Activated naive CD4-positive, alpha-beta T cell treated with anti-CD3 and anti-CD28 coated beads for 36 hours (primary cell): ENCODE results near the gene CHN1. TPM values are rescaled to one million over a fixed set of nuclear protein-coding genes. Genes with fewer than 3 reads are reported as not detected.

Experiments
- CTCF ChIA-PET: fragments of 350-600 bp; sonication (Branson Sonifier 250); formaldehyde crosslinking; loops from one replicate; lab custom pipeline; 2021; ENCODE audit warnings: antibody characterized with exemption; lab: Charles Lee
- DNase-seq: peaks from one replicate; pipeline ENCODE4 v3.0.0-alpha.2; 2020
- H3K27ac Mint-ChIP-seq: one replicate; pipeline ENCODE4 v1.8.0; 2021; ENCODE audit warnings: mild to moderate bottlenecking, mixed read lengths
- H3K27me3 Mint-ChIP-seq: one replicate; pipeline ENCODE4 v1.8.0; 2021; ENCODE audit warnings: low read depth, mixed read lengths
- H3K36me3 Mint-ChIP-seq: one replicate; pipeline ENCODE4 v1.8.0; 2021; ENCODE audit warnings: low read depth, mixed read lengths
- H3K4me1 Mint-ChIP-seq: one replicate; pipeline ENCODE4 v1.8.0; 2021; ENCODE audit warnings: low read depth, mixed read lengths
- H3K4me3 Mint-ChIP-seq: one replicate; pipeline ENCODE4 v1.8.0; 2021; ENCODE audit warnings: mild to moderate bottlenecking, moderate library complexity, mixed read lengths
- H3K9me3 Mint-ChIP-seq: one replicate; pipeline ENCODE4 v1.8.0; 2021; ENCODE audit warnings: mixed read lengths
- intact Hi-C: fragments of 100-400 bp; cut with micrococcal nuclease; formaldehyde crosslinking; loops from one replicate; pipeline ENCODE4 v1.15.1; 2023
- total RNA-seq, 2 experiments: library from RNA; stranded (reverse); gene quantifications; one replicate each; pipeline ENCODE4 v1.2.3, GENCODE V29; 2021

The CHN1 gene
- total RNA-seq, 2 experiments from 2014 or later, result 2.1 to 3.3 TPM

GRCh38 chr2:174846218-174846617 lies 159.0 kb downstream of the CHN1 start:
- DNase-seq, result no peak
- Mint-ChIP-seq H3K36me3 (no peaks in the 10 kb centered on the region), H3K27me3 (peaks cover 2% of the 10 kb centered on the region), H3K4me1 (peaks cover 21% of the 10 kb centered on the region), H3K27ac (no peak overlapping the region), H3K4me3 (no peak overlapping the region), H3K9me3 (no peaks in the 10 kb centered on the region)
- intact Hi-C loops, result no loop called here
- CTCF ChIA-PET, result no interaction called here

DNA sequence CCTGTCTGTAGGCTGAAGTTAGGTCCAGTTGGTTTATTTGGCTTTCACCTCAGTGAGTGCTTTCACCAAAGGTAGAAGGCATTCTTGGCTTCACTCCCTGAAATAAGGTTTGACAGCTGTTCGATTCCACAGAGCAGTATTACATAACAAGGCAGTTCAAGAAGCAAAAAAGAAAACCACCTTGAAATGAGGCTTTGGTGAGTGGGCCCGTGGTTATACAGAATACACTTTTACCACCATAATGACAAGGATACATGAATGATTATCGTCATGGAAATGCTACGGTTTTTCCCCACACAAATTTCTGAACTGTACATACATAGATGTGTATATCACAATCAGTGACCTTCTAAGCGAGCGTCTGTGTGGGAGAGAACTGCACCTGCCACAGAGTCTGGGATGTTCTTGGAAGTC lies 160.9 kb downstream of the CHN1 start:
- intact Hi-C loops, result loop anchor here (1.0 kb wide), 1 partner anchor 9 kb away; no protein-coding TSS in a partner anchor
- DNase-seq, result no peak
- Mint-ChIP-seq H3K27me3 (peaks cover 2% of the 10 kb centered on the region), H3K9me3 (no peaks in the 10 kb centered on the region), H3K4me1 (peaks cover 21% of the 10 kb centered on the region), H3K4me3 (no peak overlapping the region), H3K27ac (no peak overlapping the region), H3K36me3 (no peaks in the 10 kb centered on the region)
- CTCF ChIA-PET, result interaction anchor here (0.9 kb wide), 1 partner anchor 407 kb away, joined by 3 read pairs; no protein-coding TSS in a partner anchor

DNA sequence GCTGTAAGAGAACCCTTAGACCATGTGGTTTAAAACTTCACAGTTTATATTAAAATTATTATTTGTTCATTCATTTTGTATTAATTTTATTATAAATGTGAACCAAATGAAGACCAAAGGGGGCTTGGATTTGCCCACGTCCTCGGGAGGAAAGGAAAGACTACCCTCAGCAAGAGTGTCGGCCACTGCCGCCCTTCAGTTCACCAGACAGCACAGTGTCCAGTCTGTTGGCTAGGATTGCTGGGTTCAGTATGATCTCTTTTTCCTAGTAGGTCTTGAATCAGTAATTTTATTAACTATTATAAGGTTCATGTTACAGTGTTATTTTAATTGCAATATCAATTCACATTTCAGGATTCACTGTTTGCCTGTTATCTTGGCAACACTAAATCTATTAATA lies 162.7 kb downstream of the CHN1 start:
- CTCF ChIA-PET, result interaction anchor here (0.9 kb wide), 1 partner anchor 46 kb away, joined by 3 read pairs; no protein-coding TSS in a partner anchor
- Mint-ChIP-seq H3K4me3 (no peak overlapping the region), H3K27ac (no peak overlapping the region), H3K4me1 (peaks cover 15% of the 10 kb centered on the region), H3K9me3 (no peaks in the 10 kb centered on the region), H3K27me3 (peaks cover 2% of the 10 kb centered on the region), H3K36me3 (no peaks in the 10 kb centered on the region)
- DNase-seq, result no peak
- intact Hi-C loops, result no loop called here

- H3K27ac Mint-ChIP-seq, result no peak overlapping the region
- intact Hi-C loops, result no loop called here
- CTCF ChIA-PET, result no interaction called here
- no peak for DNase-seq
- H3K9me3 Mint-ChIP-seq, result no peaks in the 10 kb centered on the region
- peaks cover 9% of the 10 kb centered on the region for H3K4me1 Mint-ChIP-seq
- no peaks in the 10 kb centered on the region for H3K36me3 Mint-ChIP-seq
- H3K27me3 Mint-ChIP-seq, result peaks cover 2% of the 10 kb centered on the region
- no peak overlapping the region for H3K4me3 Mint-ChIP-seq
Observed at GRCh38 chr2:174841936-174842335, 163.2 kb downstream of the CHN1 start.

- no peaks in the 10 kb centered on the region for H3K36me3 Mint-ChIP-seq
- no peak overlapping the region for H3K27ac Mint-ChIP-seq
- H3K27me3 Mint-ChIP-seq, result peaks cover 2% of the 10 kb centered on the region
- peaks cover 8% of the 10 kb centered on the region for H3K4me1 Mint-ChIP-seq
- H3K4me3 Mint-ChIP-seq, result no peak overlapping the region
- intact Hi-C loops, result no loop called here
- CTCF ChIA-PET, result no interaction called here
- no peaks in the 10 kb centered on the region for H3K9me3 Mint-ChIP-seq
- DNase-seq, result no peak
Observed at GRCh38 chr2:174841350-174841749, 163.8 kb downstream of the CHN1 start.

DNA sequence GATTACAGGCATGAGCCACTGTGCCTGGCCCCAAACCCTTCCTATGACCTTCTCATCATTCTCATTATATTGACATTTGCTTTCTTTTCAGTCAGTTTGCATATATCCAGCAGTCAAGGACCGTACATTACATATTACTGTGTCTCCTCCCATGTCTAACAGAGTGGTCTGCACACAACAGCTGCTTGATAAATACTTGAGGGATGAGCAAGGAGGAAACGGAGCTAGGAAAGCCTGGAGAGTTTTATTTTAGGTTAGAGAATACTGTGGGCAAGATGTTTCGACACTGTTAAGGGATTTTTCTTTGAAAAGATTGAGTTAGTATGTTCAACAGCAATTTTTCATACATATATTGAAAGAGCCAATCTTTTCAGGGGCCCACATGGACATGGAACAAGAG lies 164.7 kb downstream of the CHN1 start:
- Mint-ChIP-seq H3K4me3 (no peak overlapping the region), H3K27me3 (peaks cover 2% of the 10 kb centered on the region), H3K9me3 (no peaks in the 10 kb centered on the region), H3K36me3 (no peaks in the 10 kb centered on the region), H3K27ac (no peak overlapping the region), H3K4me1 (peaks cover 14% of the 10 kb centered on the region)
- CTCF ChIA-PET, result no interaction called here
- intact Hi-C loops, result no loop called here
- no peak for DNase-seq

GRCh38 chr2:174839662-174840061 lies 165.5 kb downstream of the CHN1 start:
- no peak overlapping the region for H3K27ac Mint-ChIP-seq
- no peak for DNase-seq
- CTCF ChIA-PET, result interaction anchor here (0.5 to 0.7 kb wide), 2 partner anchors 13 to 110 kb away, joined by 3 read pairs; no protein-coding TSS in a partner anchor
- H3K4me1 Mint-ChIP-seq, result peaks cover 18% of the 10 kb centered on the region
- intact Hi-C loops, result loop anchor here (5.0 to 10.0 kb wide), 2 partner anchors 328 to 345 kb away; partner anchors contain the start of gene ATF2
- no peaks in the 10 kb centered on the region for H3K36me3 Mint-ChIP-seq
- H3K4me3 Mint-ChIP-seq, result no peak overlapping the region
- no peaks in the 10 kb centered on the region for H3K9me3 Mint-ChIP-seq
- peaks cover 2% of the 10 kb centered on the region for H3K27me3 Mint-ChIP-seq

DNA sequence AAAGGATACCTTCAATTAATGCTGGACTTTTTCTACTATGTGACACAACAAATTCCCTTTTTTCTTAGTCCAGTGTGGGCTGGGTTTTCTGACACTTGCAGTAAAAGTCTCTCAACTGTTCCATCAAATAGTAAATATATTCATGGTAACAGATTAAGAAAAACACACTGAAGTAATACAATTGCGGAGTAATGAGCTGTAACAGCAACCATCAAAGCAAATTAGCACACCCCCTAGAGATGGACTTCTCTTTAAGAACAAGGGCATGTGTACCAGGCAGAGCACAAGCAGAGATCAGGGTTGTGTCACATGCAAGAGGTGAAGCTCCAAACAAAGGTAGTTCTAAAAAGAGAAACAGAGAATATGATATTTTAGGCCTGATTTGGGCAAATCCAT lies 168.2 kb downstream of the CHN1 start:
- H3K4me1 Mint-ChIP-seq, result peaks cover 27% of the 10 kb centered on the region
- no peak overlapping the region for H3K27ac Mint-ChIP-seq
- no peak for DNase-seq
- CTCF ChIA-PET, result interaction anchor here (1.1 to 1.5 kb wide), 3 partner anchors 62 to 140 kb away, joined by 3 to 4 read pairs (median 3); no protein-coding TSS in a partner anchor
- H3K27me3 Mint-ChIP-seq, result peaks cover 1% of the 10 kb centered on the region
- intact Hi-C loops, result loop anchor here (5.0 to 10.0 kb wide), 2 partner anchors 330 to 342 kb away; partner anchors contain the start of gene ATF2
- H3K36me3 Mint-ChIP-seq, result peaks cover 4% of the 10 kb centered on the region
- peaks cover 9% of the 10 kb centered on the region for H3K9me3 Mint-ChIP-seq
- no peak overlapping the region for H3K4me3 Mint-ChIP-seq

GRCh38 chr2:174836377-174836994 lies 168.7 kb downstream of the CHN1 start:
- intact Hi-C loops, result loop anchor here (5.0 to 10.0 kb wide), 2 partner anchors 331 to 342 kb away; partner anchors contain the start of gene ATF2
- Mint-ChIP-seq H3K27me3 (no peaks in the 10 kb centered on the region), H3K27ac (no peak overlapping the region), H3K4me1 (peaks cover 30% of the 10 kb centered on the region), H3K4me3 (no peak overlapping the region), H3K9me3 (peaks cover 9% of the 10 kb centered on the region), H3K36me3 (peaks cover 4% of the 10 kb centered on the region)
- no peak for DNase-seq
- CTCF ChIA-PET, result interaction anchor here (1.1 to 1.5 kb wide), 3 partner anchors 61 to 140 kb away, joined by 3 to 4 read pairs (median 3); no protein-coding TSS in a partner anchor

GRCh38 chr2:174835797-174836255 lies 169.4 kb downstream of the CHN1 start:
- peak; percentile 38 for DNase-seq
- peaks cover 32% of the 10 kb centered on the region for H3K4me1 Mint-ChIP-seq
- CTCF ChIA-PET, result interaction anchor here (0.9 kb wide), 1 partner anchor 87 kb away, joined by 3 read pairs; no protein-coding TSS in a partner anchor
- peak overlapping the region; percentile 71 for H3K27ac Mint-ChIP-seq
- H3K27me3 Mint-ChIP-seq, result no peaks in the 10 kb centered on the region
- H3K36me3 Mint-ChIP-seq, result peaks cover 4% of the 10 kb centered on the region
- intact Hi-C loops, result loop anchor here (1.0 to 10.0 kb wide), 7 partner anchors 8 to 341 kb away; partner anchors contain the start of gene ATF2
- peak overlapping the region; percentile 36 for H3K4me3 Mint-ChIP-seq
- peaks cover 9% of the 10 kb centered on the region for H3K9me3 Mint-ChIP-seq

DNA sequence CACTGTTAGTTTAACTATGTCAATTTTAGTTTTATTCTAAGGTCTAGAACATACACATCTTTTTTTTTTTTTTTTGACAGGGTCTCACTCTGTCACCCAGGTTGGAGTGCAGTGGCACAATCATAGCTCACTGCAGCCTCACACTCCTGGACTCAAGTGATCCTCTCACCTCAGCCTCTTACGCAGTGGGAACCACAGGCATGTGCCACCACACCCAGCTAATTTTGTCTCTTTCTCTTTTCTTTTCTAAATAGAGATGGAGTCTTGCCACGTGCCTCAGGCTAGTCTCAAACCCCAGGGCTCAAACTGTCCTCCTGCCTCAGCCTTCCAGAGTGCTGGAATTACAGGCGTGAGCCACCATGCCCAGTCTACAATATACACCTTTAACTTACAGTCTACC lies 171.4 kb downstream of the CHN1 start:
- Mint-ChIP-seq H3K9me3 (peaks cover 9% of the 10 kb centered on the region), H3K27me3 (no peaks in the 10 kb centered on the region), H3K4me1 (peaks cover 32% of the 10 kb centered on the region), H3K27ac (no peak overlapping the region), H3K4me3 (no peak overlapping the region), H3K36me3 (peaks cover 4% of the 10 kb centered on the region)
- DNase-seq, result no peak
- intact Hi-C loops, result loop anchor here (10.0 kb wide), 1 partner anchor 339 kb away; no protein-coding TSS in a partner anchor
- CTCF ChIA-PET, result no interaction called here

GRCh38 chr2:174830561-174830960 lies 174.6 kb downstream of the CHN1 start:
- H3K36me3 Mint-ChIP-seq, result peaks cover 4% of the 10 kb centered on the region
- H3K4me3 Mint-ChIP-seq, result no peak overlapping the region
- CTCF ChIA-PET, result interaction anchor here (0.5 to 0.8 kb wide), 2 partner anchors 70 to 135 kb away, joined by 3 read pairs; no protein-coding TSS in a partner anchor
- no peaks in the 10 kb centered on the region for H3K27me3 Mint-ChIP-seq
- no peak for DNase-seq
- peaks cover 21% of the 10 kb centered on the region for H3K4me1 Mint-ChIP-seq
- intact Hi-C loops, result loop anchor here (10.0 kb wide), 1 partner anchor 336 kb away; no protein-coding TSS in a partner anchor
- no peak overlapping the region for H3K27ac Mint-ChIP-seq
- H3K9me3 Mint-ChIP-seq, result peaks cover 9% of the 10 kb centered on the region
